Neural cell (in vitro differentiated cells): ENCODE results near the gene DIRAS1. TPM values are rescaled to one million over a fixed set of nuclear protein-coding genes. Genes with fewer than 3 reads are reported as not detected.

Experiments used
- H2AFZ ChIP-seq: fragments of 200-600, 300-800 bp; sonication (generic), shearing (Covaris generic); 2 replicates; pipeline ENCODE4 v1.6.0; 2014; ENCODE audit warnings: low read depth, mild to moderate bottlenecking, antibody characterized with exemption, low read length, moderate library complexity
- H3F3A ChIP-seq: fragments of 200-600 bp; shearing (Covaris generic); 2 replicates; pipeline ENCODE4 v1.6.1; 2016; ENCODE audit warnings: mild to moderate bottlenecking, moderate library complexity, mixed read lengths, antibody characterized with exemption, low read length; ENCODE audit not compliant: insufficient read depth, poor library complexity, severe bottlenecking
- H3K27ac ChIP-seq: fragments of 200-600, 300-800 bp; sonication (generic), shearing (Covaris generic); 2 replicates; pipeline ENCODE4 v1.5.1; 2014; ENCODE audit warnings: mild to moderate bottlenecking, low read length, moderate library complexity
- H3K27me3 ChIP-seq: fragments of 300-800, 200-600 bp; sonication (generic), shearing (Covaris generic); 2 replicates; pipeline ENCODE4 v1.6.0; 2014; ENCODE audit warnings: mild to moderate bottlenecking, low read depth, low read length, moderate library complexity; ENCODE audit not compliant: insufficient read depth
- H3K36me3 ChIP-seq: fragments of 300-800, 200-600 bp; sonication (generic), shearing (Covaris generic); 2 replicates; pipeline ENCODE4 v1.5.1; 2014; ENCODE audit warnings: mild to moderate bottlenecking, antibody characterized with exemption, low read length, moderate library complexity; ENCODE audit not compliant: insufficient read depth
- H3K4me2 ChIP-seq: fragments of 300-800, 200-600 bp; sonication (generic), shearing (Covaris generic); 2 replicates; pipeline ENCODE4 v1.6.0; 2014; ENCODE audit warnings: mild to moderate bottlenecking, low read length
- H3K4me3 ChIP-seq: fragments of 300-800, 200-600 bp; sonication (generic), shearing (Covaris generic); 2 replicates; pipeline ENCODE4 v1.5.1; 2014; ENCODE audit warnings: mild to moderate bottlenecking, low read length, moderate library complexity
- H3K79me2 ChIP-seq: fragments of 200-600 bp; shearing (Covaris generic); replicated peaks from 2 replicates; pipeline ENCODE4 v1.6.0; 2014; ENCODE audit warnings: mild to moderate bottlenecking, low read length, moderate library complexity; ENCODE audit not compliant: insufficient read depth
- H3K9ac ChIP-seq: fragments of 300-800, 200-600 bp; sonication (generic), shearing (Covaris generic); 2 replicates; pipeline ENCODE4 v1.6.1; 2016; ENCODE audit warnings: mild to moderate bottlenecking, low read length, mixed read lengths
- H3K9me2 ChIP-seq: fragments of 200-600 bp; shearing (Covaris generic); 2 replicates; pipeline ENCODE4 v1.6.1; 2016; ENCODE audit warnings: mild to moderate bottlenecking, low read length, mixed read lengths; ENCODE audit not compliant: insufficient read depth
- H3K9me3 ChIP-seq: fragments of 200-600, 300-800 bp; sonication (generic), shearing (Covaris generic); 2 replicates; pipeline ENCODE4 v1.6.1; 2016; ENCODE audit warnings: mild to moderate bottlenecking, mixed run types, low read length, moderate library complexity, mixed read lengths
- H4K20me1 ChIP-seq: fragments of 200-600 bp; shearing (Covaris generic); 2 replicates; pipeline ENCODE4 v1.6.1; 2016; ENCODE audit warnings: mild to moderate bottlenecking, mixed run types; ENCODE audit not compliant: insufficient read depth
- EP300 ChIP-seq: fragments of 450-650 bp; conservative IDR thresholded peaks from 2 replicates; pipeline ENCODE4 v1.6.1; 2014; ENCODE audit warnings: antibody characterized with exemption, mild to moderate bottlenecking, moderate library complexity; ENCODE audit not compliant: poor library complexity, severe bottlenecking
- EZH2 ChIP-seq: fragments of 200-600, 300-800 bp; shearing (Covaris generic), sonication (generic); IDR thresholded peaks from 2 replicates; pipeline ENCODE4 v1.6.1; 2014; ENCODE audit warnings: antibody characterized with exemption, low read length, borderline replicate concordance, mild to moderate bottlenecking; ENCODE audit not compliant: insufficient read depth, poor library complexity, severe bottlenecking
- MXI1 ChIP-seq: fragments of 450-650 bp; conservative IDR thresholded peaks from 2 replicates; pipeline ENCODE4 v1.6.1; 2014; ENCODE audit warnings: antibody characterized with exemption, mild to moderate bottlenecking; ENCODE audit not compliant: poor library complexity, severe bottlenecking
- POLR2AphosphoS5 ChIP-seq: IDR thresholded peaks from 2 replicates; pipeline ENCODE4 v1.6.1; 2012
- RAD21 ChIP-seq: fragments of 450-650 bp; conservative IDR thresholded peaks from 2 replicates; pipeline ENCODE4 v1.6.1; 2014; ENCODE audit warnings: antibody characterized with exemption, mild to moderate bottlenecking, moderate library complexity
- SMC3 ChIP-seq: fragments of 450-650 bp; conservative IDR thresholded peaks from 2 replicates; pipeline ENCODE4 v1.6.1; 2014; ENCODE audit warnings: antibody characterized with exemption, mild to moderate bottlenecking, moderate library complexity; ENCODE audit not compliant: poor library complexity
- TAF1 ChIP-seq: IDR thresholded peaks from 2 replicates; pipeline ENCODE4 v1.6.1; 2012; ENCODE audit warnings: low read depth
- polyA plus RNA-seq: library from polyadenylated mRNA; depleted of rRNA; stranded (reverse); fragments of >200 nt; gene quantifications from 2 replicates; pipeline ENCODE4 v1.2.3, GENCODE V29; 2014
- TF ChIP-seq, protein P1 (sequence below): fragments of 450-650 bp; IDR thresholded peaks from 2 replicates; pipeline ENCODE4 v1.5.1; 2014; ENCODE audit warnings: antibody characterized with exemption, mild to moderate bottlenecking, moderate library complexity; ENCODE audit not compliant: poor library complexity, severe bottlenecking

Gene DIRAS1
- polyA plus RNA-seq, 1 donor from 2014 or later: 39.8 TPM

DNA sequence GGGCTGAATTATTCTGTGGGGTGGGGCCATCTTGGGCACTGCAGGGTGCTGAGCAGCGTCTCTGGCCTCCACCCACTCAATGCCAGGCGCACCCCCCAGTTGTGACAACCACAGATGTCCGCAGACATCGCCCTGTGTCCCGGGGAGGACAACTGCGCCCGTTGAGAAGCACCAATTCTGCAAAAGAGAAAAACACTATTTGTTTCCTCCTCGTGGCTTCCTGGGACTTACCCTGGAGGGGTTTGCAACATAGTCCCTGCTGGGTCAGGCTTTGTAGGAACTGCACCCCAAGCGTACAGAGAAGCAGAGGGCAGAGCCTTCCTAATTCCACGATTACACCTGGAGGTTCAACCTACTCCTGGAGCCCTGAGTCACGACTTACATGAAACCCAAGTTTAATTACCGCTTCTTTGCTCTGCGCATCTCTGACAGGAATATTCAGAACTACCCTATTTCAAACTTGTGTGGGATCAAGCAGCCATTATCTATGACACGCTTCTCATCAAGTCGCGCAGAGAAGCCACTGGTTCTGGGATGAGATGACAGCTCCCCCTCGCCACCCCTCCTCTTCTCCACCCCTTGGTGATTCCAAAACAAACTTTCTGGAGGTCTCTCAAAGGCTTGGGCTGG is 29.8 kb upstream of the DIRAS1 start:
- H3K9me2 ChIP-seq: no peaks in the 10 kb centered on the region
- no peak overlapping the region for H3K27ac ChIP-seq
- H3K4me3 ChIP-seq: no peak overlapping the region
- no peaks in the 10 kb centered on the region for H3F3A ChIP-seq
- H3K36me3 ChIP-seq: no peaks in the 10 kb centered on the region
- no peaks in the 10 kb centered on the region for H4K20me1 ChIP-seq
- no peaks in the 10 kb centered on the region for H3K27me3 ChIP-seq
- H3K9ac ChIP-seq: no peak overlapping the region
- H2AFZ ChIP-seq: no peak overlapping the region
- no peaks in the 10 kb centered on the region for H3K9me3 ChIP-seq
- TF ChIP-seq RAD21: no peak
- no peak for TF ChIP-seq SMC3
- TF ChIP-seq POLR2AphosphoS5: no peak
- TF ChIP-seq MXI1: no peak
- TF ChIP-seq TAF1: no peak
- TF ChIP-seq, protein P1, sequence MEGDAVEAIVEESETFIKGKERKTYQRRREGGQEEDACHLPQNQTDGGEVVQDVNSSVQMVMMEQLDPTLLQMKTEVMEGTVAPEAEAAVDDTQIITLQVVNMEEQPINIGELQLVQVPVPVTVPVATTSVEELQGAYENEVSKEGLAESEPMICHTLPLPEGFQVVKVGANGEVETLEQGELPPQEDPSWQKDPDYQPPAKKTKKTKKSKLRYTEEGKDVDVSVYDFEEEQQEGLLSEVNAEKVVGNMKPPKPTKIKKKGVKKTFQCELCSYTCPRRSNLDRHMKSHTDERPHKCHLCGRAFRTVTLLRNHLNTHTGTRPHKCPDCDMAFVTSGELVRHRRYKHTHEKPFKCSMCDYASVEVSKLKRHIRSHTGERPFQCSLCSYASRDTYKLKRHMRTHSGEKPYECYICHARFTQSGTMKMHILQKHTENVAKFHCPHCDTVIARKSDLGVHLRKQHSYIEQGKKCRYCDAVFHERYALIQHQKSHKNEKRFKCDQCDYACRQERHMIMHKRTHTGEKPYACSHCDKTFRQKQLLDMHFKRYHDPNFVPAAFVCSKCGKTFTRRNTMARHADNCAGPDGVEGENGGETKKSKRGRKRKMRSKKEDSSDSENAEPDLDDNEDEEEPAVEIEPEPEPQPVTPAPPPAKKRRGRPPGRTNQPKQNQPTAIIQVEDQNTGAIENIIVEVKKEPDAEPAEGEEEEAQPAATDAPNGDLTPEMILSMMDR: no peak
- no peak for TF ChIP-seq EZH2
- H3K79me2 ChIP-seq: no peaks in the 10 kb centered on the region
- H3K4me2 ChIP-seq: no peak overlapping the region

DNA sequence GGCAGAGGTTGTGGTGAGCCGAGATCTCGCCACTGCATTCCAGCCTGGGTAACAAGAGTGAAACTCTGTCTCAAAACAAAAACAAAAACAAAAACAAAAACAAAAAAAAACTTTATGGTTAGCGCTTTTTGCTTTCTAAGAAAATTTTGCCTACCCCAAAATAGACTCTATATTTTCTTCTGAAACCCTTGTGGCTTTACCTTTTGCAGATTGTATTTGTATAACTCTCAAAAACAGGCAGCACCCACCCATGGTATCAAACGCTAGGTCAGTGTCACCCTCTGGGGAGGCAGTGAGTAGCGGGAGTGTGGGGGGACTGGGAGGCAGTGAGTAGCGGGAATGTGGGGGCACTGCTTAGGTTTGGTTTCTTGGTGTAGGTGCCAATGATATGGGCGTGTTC is 26.2 kb upstream of the DIRAS1 start:
- H2AFZ ChIP-seq: no peak overlapping the region
- H3K27me3 ChIP-seq: peaks cover 2% of the 10 kb centered on the region
- no peak overlapping the region for H3K9ac ChIP-seq
- H3K36me3 ChIP-seq: no peaks in the 10 kb centered on the region
- no peaks in the 10 kb centered on the region for H3K9me2 ChIP-seq
- H3K4me2 ChIP-seq: no peak overlapping the region
- no peaks in the 10 kb centered on the region for H3K9me3 ChIP-seq
- no peak for TF ChIP-seq TAF1
- H4K20me1 ChIP-seq: no peaks in the 10 kb centered on the region
- no peak overlapping the region for H3K27ac ChIP-seq
- H3K4me3 ChIP-seq: no peak overlapping the region
- no peaks in the 10 kb centered on the region for H3K79me2 ChIP-seq
- H3F3A ChIP-seq: no peaks in the 10 kb centered on the region

DNA sequence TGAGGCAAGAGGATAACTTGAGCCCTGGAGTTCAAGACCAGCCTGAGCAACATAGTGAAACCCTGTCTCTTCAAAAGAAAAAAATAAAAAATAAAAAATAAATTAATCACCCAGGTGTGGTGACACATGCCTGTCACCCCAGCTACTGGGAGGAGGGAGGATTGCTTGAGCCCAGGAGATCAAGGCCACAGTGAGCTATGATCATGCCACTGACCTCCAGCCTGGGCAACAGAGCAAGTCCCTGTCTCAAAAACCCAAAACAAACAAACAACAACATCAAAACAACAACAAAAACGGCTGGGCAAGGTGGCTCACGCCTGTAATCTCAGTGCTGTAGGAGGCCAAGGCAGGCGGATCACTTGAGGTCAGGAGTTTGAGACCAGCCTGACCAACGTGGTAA is 22.9 kb upstream of the DIRAS1 start:
- Histone ChIP-seq H2AFZ (no peak overlapping the region), H3K4me3 (no peak overlapping the region), H3K36me3 (no peaks in the 10 kb centered on the region), H3K4me2 (no peak overlapping the region), H4K20me1 (no peaks in the 10 kb centered on the region), H3K9ac (no peak overlapping the region), H3K9me3 (no peaks in the 10 kb centered on the region), H3K27ac (no peak overlapping the region), H3F3A (no peaks in the 10 kb centered on the region), H3K27me3 (peaks cover 6% of the 10 kb centered on the region), H3K79me2 (peaks cover 5% of the 10 kb centered on the region), H3K9me2 (no peaks in the 10 kb centered on the region)
- TF ChIP-seq RAD21: no peak
- no peak for TF ChIP-seq SMC3
- TF ChIP-seq MXI1: no peak
- no peak for TF ChIP-seq EZH2
- no peak for TF ChIP-seq TAF1
- no peak for TF ChIP-seq POLR2AphosphoS5
- TF ChIP-seq, protein P1: no peak
- no peak for TF ChIP-seq EP300
